Suprapubic skin (tissue), 4 donors: Measurements from ENCODE around the gene DOC2A. TPM values are rescaled to one million over a fixed set of nuclear protein-coding genes. Genes with fewer than 3 reads are reported as not detected.

Source experiments
- DNase-seq, 2 donors: peaks; one replicate each; pipeline ENCODE4 v3.0.0-alpha.2; 2019; ENCODE audit warnings: low spot score in 2 of 2
- H3K27ac ChIP-seq: fragments of 200-600 bp; sonication (generic); one replicate; pipeline ENCODE4 v1.5.1; 2019
- H3K27me3 ChIP-seq: fragments of 200-600 bp; sonication (generic); one replicate; pipeline ENCODE4 v1.5.1; 2019
- H3K36me3 ChIP-seq: fragments of 200-600 bp; sonication (generic); one replicate; pipeline ENCODE4 v1.5.1; 2019
- H3K4me1 ChIP-seq: fragments of 200-600 bp; sonication (generic); one replicate; pipeline ENCODE4 v1.5.1; 2019
- H3K4me3 ChIP-seq: fragments of 200-600 bp; sonication (generic); one replicate; pipeline ENCODE4 v1.5.1; 2019; ENCODE audit warnings: mild to moderate bottlenecking
- H3K9me3 ChIP-seq: fragments of 200-600 bp; sonication (generic); one replicate; pipeline ENCODE4 v1.5.1; 2019
- EP300 ChIP-seq: sonication (generic); formaldehyde crosslinking; IDR thresholded peaks from one replicate; pipeline ENCODE4 v1.6.1; 2017; ENCODE audit warnings: antibody characterized with exemption
- POLR2A ChIP-seq, 2 donors: fragments of 450-650 bp; IDR thresholded peaks; one replicate each; pipeline ENCODE4 v1.6.1; 2017; ENCODE audit warnings: antibody characterized with exemption in 2 of 2, mild to moderate bottlenecking in 2 of 2, moderate library complexity in 2 of 2
- POLR2AphosphoS5 ChIP-seq, 3 donors: sonication (generic); formaldehyde crosslinking; IDR thresholded peaks; one replicate each; pipeline ENCODE4 v1.6.1; 2017; ENCODE audit warnings: antibody characterized with exemption in 3 of 3
- WGBS: methylation state at CpG from one replicate; pipeline ENCODE4 v1.1.5; 2018; 5-methylcytosine and 5-hydroxymethylcytosine counted together
- total RNA-seq, 4 donors: library from RNA; depleted of rRNA; stranded (reverse); fragments of >200 nt; gene quantifications; one replicate each; pipeline ENCODE4 v1.1.0, GENCODE V29; 2016
- TF ChIP-seq, protein P1 (sequence below), 2 donors: fragments of 200-600 bp in 1 of 2; fragments of 450-650 bp in 1 of 2; sonication (generic) in 1 of 2; IDR thresholded peaks; one replicate each; pipeline ENCODE4 v1.5.1; 2016 to 2019; ENCODE audit warnings: antibody characterized with exemption in 2 of 2, mild to moderate bottlenecking in 1 of 2, moderate library complexity in 1 of 2

Gene DOC2A
- total RNA-seq: under 1 TPM in 1 of 4 donors, not detected in 3; 0.42 TPM

DNA sequence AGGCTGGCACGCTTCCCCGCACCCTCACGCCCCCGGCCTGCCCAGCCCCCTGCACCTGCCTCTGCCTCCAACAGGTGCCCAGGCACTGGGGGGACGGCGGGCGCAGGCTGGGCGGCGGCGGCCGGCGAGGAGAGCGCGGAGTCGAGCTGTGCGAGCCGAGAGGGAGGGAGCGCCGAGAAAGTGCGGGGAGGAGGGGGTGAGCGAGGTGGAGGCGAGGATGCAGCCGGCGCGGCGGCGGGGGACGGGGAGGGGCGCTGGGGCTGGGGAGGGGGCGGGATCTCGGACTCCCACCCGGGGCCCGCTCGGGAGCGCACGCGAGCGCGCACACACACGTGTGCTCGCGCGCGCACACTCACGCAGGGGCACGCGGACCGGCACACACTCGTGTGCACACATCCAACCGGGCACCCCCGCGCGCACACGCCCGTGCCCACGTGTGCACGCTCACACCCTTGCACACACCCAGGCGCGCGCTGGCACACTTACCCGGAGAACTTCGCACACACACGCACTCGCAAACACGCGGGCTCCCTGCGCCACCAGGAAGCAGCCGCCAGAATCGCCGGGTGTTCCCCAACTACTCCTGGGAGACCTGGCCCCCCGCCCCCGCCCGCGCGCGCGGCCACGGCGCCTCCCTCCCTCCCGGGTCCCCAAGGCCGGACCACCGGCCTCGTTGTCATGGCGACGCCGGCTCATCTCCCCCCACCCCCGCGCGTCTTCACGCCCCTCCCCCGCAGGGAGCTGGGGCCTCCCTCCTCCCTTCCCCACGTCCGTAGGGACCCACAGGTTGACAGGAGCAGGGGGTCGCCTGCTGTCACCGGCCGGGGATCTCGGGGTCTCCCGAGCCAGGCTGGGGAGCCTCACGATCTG, at the start of gene DOC2A:
DOC2A (minus strand) TSS at position 184 of the 870 bp plus-strand sequence. CDS start 805 bp downstream, outside the sequence.
- Histone ChIP-seq H3K27me3 (peaks cover 40% of the 10 kb centered on the region), H3K9me3 (no peaks in the 10 kb centered on the region), H3K4me1 (peaks cover 25% of the 10 kb centered on the region), H3K36me3 (no peaks in the 10 kb centered on the region), H3K27ac (no peak within 1 kb of the TSS), H3K4me3 (peak within 1 kb of the TSS; percentile 58)
- TF ChIP-seq POLR2A (IDR thresholded peaks at IDR 0.05) (no peak), EP300 (no peak), POLR2AphosphoS5 (IDR thresholded peaks at IDR 0.05) (no peak)
- TF ChIP-seq, protein P1, sequence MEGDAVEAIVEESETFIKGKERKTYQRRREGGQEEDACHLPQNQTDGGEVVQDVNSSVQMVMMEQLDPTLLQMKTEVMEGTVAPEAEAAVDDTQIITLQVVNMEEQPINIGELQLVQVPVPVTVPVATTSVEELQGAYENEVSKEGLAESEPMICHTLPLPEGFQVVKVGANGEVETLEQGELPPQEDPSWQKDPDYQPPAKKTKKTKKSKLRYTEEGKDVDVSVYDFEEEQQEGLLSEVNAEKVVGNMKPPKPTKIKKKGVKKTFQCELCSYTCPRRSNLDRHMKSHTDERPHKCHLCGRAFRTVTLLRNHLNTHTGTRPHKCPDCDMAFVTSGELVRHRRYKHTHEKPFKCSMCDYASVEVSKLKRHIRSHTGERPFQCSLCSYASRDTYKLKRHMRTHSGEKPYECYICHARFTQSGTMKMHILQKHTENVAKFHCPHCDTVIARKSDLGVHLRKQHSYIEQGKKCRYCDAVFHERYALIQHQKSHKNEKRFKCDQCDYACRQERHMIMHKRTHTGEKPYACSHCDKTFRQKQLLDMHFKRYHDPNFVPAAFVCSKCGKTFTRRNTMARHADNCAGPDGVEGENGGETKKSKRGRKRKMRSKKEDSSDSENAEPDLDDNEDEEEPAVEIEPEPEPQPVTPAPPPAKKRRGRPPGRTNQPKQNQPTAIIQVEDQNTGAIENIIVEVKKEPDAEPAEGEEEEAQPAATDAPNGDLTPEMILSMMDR (IDR thresholded peaks at IDR 0.05): no peak
- WGBS: 0% methylated on average over 21 of the region's 99 CpGs
- DNase-seq: no peak

DNA sequence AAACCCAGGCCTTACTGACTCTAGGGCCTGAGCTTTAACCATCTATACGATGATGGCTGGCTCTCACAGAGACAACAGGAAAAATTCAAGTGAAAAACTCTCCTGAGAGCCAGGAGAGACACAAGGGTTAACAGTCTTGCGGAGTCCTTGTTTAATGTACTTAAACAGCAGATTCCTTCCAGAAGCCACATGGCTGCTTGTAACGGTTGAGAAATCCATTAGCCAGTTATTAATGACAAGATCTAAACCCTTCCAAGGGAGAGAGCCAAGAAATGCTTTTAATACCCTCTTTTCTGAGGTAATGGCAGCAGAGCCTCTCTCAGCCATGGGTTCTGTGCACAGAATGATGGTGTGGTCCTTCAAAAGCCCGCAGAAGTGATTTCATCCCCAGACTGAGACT, 49.5 kb upstream of the DOC2A start:
- DNase-seq: no peak
- Histone ChIP-seq H3K4me3 (no peak overlapping the region), H3K36me3 (no peaks in the 10 kb centered on the region), H3K27me3 (no peaks in the 10 kb centered on the region), H3K9me3 (no peaks in the 10 kb centered on the region), H3K27ac (peak overlapping the region; percentile 20), H3K4me1 (peaks cover 30% of the 10 kb centered on the region)
- TF ChIP-seq, protein P1 (IDR thresholded peaks at IDR 0.05): no peak
- TF ChIP-seq POLR2AphosphoS5 (IDR thresholded peaks at IDR 0.05) (no peak), POLR2A (IDR thresholded peaks at IDR 0.05) (no peak), EP300 (no peak)
- 71% methylated on average over 4 of the region's 4 CpGs for WGBS

DNA sequence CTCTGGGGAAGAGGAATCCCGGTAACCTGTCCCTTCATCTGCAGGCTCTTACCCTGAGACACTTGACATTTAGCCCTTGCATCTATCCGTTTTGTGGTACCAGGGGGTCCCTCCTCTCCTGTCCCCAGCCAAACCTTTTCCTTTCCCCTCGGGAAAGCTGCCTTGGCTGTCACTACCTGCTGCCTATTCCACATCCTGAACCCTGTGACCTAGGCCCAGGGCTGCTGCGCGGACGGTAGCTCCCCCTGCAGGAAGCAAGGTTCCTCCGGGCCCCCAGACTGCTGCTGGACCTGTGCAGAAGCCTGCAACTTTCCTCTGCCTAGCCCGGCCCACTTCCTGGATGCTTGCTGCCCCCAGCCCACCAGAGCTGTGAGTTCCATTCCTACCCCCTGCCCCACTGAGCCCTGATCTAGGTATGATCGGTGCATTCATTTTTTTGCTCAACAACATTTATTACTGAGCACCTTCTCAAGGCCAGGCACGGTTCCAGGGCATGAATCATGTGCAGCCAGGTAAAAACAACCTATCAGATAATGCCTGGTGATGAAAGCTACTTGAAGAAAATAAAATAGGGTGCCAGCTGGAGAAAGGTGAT, 44.2 kb upstream of the DOC2A start:
- H3K27me3 ChIP-seq: no peaks in the 10 kb centered on the region
- no peaks in the 10 kb centered on the region for H3K9me3 ChIP-seq
- DNase-seq: no peak
- H3K36me3 ChIP-seq: no peaks in the 10 kb centered on the region
- TF ChIP-seq, protein P1 (IDR thresholded peaks at IDR 0.05): peak in 1 of 2 donors; percentile 48
- TF ChIP-seq EP300: no peak
- no peak overlapping the region for H3K27ac ChIP-seq
- peaks cover 35% of the 10 kb centered on the region for H3K4me1 ChIP-seq
- H3K4me3 ChIP-seq: no peak overlapping the region
- WGBS: 38% methylated on average over 10 of the region's 10 CpGs

DNA sequence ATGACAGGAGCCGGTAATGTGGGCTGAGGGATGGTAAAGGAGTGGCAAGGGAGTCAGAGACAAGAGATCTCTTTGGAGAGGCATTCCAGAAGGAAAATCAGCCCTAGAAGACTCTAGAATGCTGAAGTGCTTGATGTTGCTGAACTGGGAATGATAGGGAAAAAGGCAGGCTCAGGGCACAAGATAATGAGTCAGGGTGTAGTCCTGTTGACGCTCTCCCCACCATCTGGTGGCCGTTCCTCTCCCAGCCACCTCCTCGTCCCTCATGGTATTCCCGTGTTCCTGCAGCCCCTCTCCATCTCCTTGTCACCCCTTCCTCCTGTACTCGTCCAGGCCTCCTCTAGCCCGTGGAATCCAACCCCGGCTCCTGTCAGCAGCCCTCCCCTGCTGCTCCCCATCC, 43.6 kb upstream of the DOC2A start:
- DNase-seq: no peak
- TF ChIP-seq EP300 (no peak), POLR2A (IDR thresholded peaks at IDR 0.05) (no peak), POLR2AphosphoS5 (IDR thresholded peaks at IDR 0.05) (no peak)
- TF ChIP-seq, protein P1 (IDR thresholded peaks at IDR 0.05): no peak
- Histone ChIP-seq H3K36me3 (no peaks in the 10 kb centered on the region), H3K4me1 (peaks cover 36% of the 10 kb centered on the region), H3K4me3 (no peak overlapping the region), H3K27ac (no peak overlapping the region), H3K27me3 (no peaks in the 10 kb centered on the region), H3K9me3 (no peaks in the 10 kb centered on the region)
- WGBS: 71% methylated on average over 8 of the region's 8 CpGs

DNA sequence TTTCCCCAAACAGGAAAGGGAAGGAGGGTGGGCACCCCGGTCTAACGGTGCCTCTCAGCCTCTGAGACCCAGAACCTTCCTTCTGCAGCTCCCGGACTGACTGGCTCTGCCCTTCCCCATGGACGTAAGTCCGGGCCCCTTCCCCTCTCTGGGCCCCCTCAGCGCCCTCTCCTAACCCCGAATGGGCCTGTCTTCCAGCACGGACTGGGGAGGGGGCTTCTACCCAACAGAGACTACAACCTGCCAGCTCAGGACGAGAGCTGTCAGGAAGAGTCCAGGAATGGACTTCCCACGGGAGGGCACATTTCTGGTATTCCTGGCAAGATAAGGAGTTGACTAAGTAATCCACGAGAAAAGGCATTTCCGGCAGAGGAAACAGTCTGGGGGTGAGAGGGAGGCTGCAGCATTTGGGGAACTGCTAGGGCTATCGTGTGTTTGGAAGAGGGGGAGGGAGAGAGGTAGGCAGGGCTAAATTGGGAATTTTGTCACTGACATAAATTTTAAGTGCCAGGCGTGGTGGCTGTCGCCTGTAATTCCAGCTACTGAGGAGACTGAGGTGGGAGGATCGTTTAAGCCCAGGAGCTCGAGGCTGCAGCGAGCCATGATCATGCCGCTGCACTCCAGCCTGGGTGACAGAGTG, 42.7 kb upstream of the DOC2A start:
- H3K36me3 ChIP-seq: no peaks in the 10 kb centered on the region
- H3K4me3 ChIP-seq: peak overlapping the region; percentile 63
- TF ChIP-seq, protein P1 (IDR thresholded peaks at IDR 0.05): no peak
- no peak for TF ChIP-seq POLR2AphosphoS5 (IDR thresholded peaks at IDR 0.05)
- no peak for TF ChIP-seq POLR2A (IDR thresholded peaks at IDR 0.05)
- TF ChIP-seq EP300: no peak
- WGBS: 7% methylated on average over 15 of the region's 19 CpGs
- no peaks in the 10 kb centered on the region for H3K9me3 ChIP-seq
- H3K27me3 ChIP-seq: no peaks in the 10 kb centered on the region
- peaks cover 36% of the 10 kb centered on the region for H3K4me1 ChIP-seq
- DNase-seq: no peak
- no peak overlapping the region for H3K27ac ChIP-seq
